Activated CD4-positive, alpha-beta memory T cell treated with anti-CD3 and anti-CD28 coated beads for 36 hours (primary cell): Measurements from ENCODE around the gene TBCD. TPM values are rescaled to one million over a fixed set of nuclear protein-coding genes. Genes with fewer than 3 reads are reported as not detected.

Source experiments
- CTCF ChIA-PET: fragments of 350-600 bp; sonication (Branson Sonifier 250); formaldehyde crosslinking; loops from one replicate; lab custom pipeline; 2021; ENCODE audit warnings: antibody characterized with exemption, inconsistent platforms; lab: Charles Lee
- POLR2A ChIA-PET: fragments of 350-600 bp; sonication (Branson Sonifier 250); formaldehyde crosslinking; loops from one replicate; lab custom pipeline; 2021; ENCODE audit warnings: antibody characterized with exemption; lab: Charles Lee
- DNase-seq: peaks from one replicate; pipeline ENCODE4 v3.0.0-alpha.2; 2020
- H3K27ac Mint-ChIP-seq: one replicate; pipeline ENCODE4 v1.8.0; 2021; ENCODE audit warnings: mixed read lengths
- H3K27me3 Mint-ChIP-seq: one replicate; pipeline ENCODE4 v1.8.0; 2021; ENCODE audit warnings: mixed read lengths
- H3K36me3 Mint-ChIP-seq: one replicate; pipeline ENCODE4 v1.8.0; 2021; ENCODE audit warnings: mixed read lengths
- H3K4me1 Mint-ChIP-seq: one replicate; pipeline ENCODE4 v1.8.0; 2021; ENCODE audit warnings: low read depth, mixed read lengths
- H3K4me3 Mint-ChIP-seq: one replicate; pipeline ENCODE4 v1.8.0; 2021; ENCODE audit warnings: mild to moderate bottlenecking, mixed read lengths
- H3K9me3 Mint-ChIP-seq: one replicate; pipeline ENCODE4 v1.8.0; 2021; ENCODE audit warnings: mixed read lengths
- intact Hi-C: fragments of 100-400 bp; cut with micrococcal nuclease; formaldehyde crosslinking; loops from one replicate; pipeline ENCODE4 v1.15.1; 2023
- total RNA-seq, 2 experiments: library from RNA; stranded (reverse); gene quantifications; one replicate each; pipeline ENCODE4 v1.2.3, GENCODE V29; 2021

The TBCD gene
- total RNA-seq, 2 experiments from 2014 or later: 97.0 to 98.2 TPM

DNA sequence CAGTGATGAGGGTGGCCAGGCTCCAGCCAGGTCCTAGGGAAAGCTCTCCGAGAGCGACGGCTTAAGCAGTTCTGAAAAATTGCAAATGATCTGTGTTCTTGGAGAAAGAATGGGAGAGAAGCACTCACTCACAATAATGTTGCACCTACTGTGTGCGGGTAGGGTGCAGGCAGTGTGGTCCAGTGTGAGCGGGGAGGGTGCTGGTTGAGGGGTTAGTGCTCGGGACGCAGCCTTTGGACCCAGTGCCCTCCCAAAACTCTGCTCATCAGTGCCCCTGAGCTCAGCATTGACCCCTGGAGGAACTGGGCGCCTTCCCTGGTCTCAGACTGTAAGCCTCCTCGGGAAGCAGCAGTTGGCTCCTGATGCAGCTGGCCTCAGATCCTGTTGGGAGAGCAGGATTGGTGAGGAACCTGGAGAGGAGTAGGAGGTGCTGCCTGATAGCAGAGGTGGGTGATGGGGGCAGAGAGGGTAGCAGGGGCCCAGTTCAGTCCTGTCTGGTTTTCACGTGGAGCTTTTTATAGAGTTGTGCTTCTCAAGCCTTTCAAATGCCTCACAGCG, 111.6 kb downstream of the TBCD start:
- DNase-seq: no peak
- Mint-ChIP-seq H3K4me3 (no peak overlapping the region), H3K4me1 (peaks cover 85% of the 10 kb centered on the region), H3K27ac (peak overlapping the region; percentile 85), H3K27me3 (no peaks in the 10 kb centered on the region), H3K36me3 (peaks cover 2% of the 10 kb centered on the region), H3K9me3 (no peaks in the 10 kb centered on the region)
- CTCF ChIA-PET: interaction anchor here (0.6 to 1.5 kb wide), 7 partner anchors 10 to 337 kb away, joined by 3 to 6 read pairs (median 3); no protein-coding TSS in a partner anchor
- POLR2A ChIA-PET: interaction anchor here (1.1 to 1.5 kb wide), 7 partner anchors 13 to 221 kb away, joined by 3 to 8 read pairs (median 4); partner anchors contain the start of gene FN3KRP
- intact Hi-C loops: no loop called here

DNA sequence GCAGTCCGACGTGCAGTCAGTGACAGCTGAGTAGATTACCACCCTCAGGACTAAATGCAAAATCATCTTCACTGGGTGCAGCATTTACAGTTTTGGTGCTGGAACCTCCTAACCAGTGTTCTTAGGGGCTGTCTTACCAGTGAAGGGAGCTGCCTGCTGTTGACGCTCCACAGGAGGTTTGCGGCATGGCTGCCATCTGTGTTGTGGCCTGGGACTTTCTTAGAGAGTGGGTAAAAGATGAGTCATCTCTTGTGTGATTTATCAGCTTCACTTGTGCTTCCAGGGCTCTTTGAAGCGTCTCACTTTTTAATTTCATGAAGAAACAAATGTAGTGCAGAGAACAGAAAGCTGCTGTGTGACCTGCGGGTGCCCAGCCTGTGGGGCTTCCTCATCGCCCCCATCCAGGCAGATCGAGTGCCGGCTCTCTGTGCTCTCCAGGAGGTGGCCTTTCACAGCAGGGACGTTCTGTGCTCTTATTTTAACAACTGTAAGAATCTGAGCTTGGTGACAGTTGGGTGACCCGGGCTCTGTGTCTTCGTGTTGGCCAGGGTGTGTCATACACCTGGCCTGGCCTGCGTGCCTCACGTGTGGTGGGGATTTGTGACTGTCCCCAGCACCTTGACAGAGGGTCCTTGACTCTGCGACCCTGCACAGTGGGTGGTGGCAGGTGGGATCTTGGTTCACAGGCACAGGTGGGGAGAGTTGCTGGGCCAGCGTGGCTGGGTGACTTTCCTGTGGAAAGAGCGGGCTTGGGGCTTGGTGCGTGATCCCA, 112.3 kb downstream of the TBCD start:
- H3K36me3 Mint-ChIP-seq: peaks cover 2% of the 10 kb centered on the region
- H3K4me3 Mint-ChIP-seq: peak overlapping the region; percentile 69
- peak; percentile 95 for DNase-seq
- H3K4me1 Mint-ChIP-seq: peaks cover 83% of the 10 kb centered on the region
- CTCF ChIA-PET: interaction anchor here (0.8 to 1.5 kb wide), 9 partner anchors 11 to 337 kb away, joined by 3 to 6 read pairs (median 3); no protein-coding TSS in a partner anchor
- H3K9me3 Mint-ChIP-seq: no peaks in the 10 kb centered on the region
- POLR2A ChIA-PET: interaction anchor here (1.1 to 1.5 kb wide), 7 partner anchors 12 to 220 kb away, joined by 3 to 8 read pairs (median 4); partner anchors contain the start of gene FN3KRP
- no peaks in the 10 kb centered on the region for H3K27me3 Mint-ChIP-seq
- H3K27ac Mint-ChIP-seq: peak overlapping the region; percentile 85
- intact Hi-C loops: loop anchor here (1.0 kb wide), 3 partner anchors 13 to 29 kb away; no protein-coding TSS in a partner anchor

DNA sequence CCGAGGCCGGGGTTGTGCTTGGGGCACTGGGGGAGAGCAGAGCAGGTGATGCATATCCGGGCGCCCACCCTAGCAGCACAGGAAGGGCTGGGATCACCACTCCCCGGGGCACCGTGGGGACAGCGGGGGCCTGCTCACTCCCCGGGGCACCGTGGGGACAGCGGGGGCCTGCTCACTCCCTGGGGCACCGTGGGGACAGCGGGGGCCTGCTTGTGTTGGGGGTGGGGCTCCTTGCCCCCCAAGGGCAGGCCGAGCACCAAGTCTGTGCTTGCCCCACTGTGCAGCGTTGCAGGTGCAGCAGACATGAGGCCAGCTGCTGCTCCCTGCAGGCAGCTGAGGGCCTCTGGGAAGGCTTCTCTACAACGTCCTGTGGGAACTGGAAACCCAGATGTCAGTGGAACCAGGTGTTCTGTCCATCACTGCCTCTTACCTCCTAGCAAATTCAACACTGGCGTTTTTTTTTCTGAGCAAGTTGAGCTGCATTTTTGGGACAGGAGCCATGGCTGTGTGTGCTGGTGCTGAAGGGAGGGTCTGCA, 112.9 kb downstream of the TBCD start:
- Mint-ChIP-seq H3K27ac (peak overlapping the region; percentile 85), H3K36me3 (peaks cover 2% of the 10 kb centered on the region), H3K27me3 (no peaks in the 10 kb centered on the region), H3K4me1 (peaks cover 77% of the 10 kb centered on the region), H3K4me3 (peak overlapping the region; percentile 69), H3K9me3 (no peaks in the 10 kb centered on the region)
- no peak for DNase-seq
- ChIA-PET CTCF (interaction anchor here (1.0 to 1.2 kb wide), 5 partner anchors 10 to 83 kb away, joined by 3 to 6 read pairs (median 3); no protein-coding TSS in a partner anchor), POLR2A (interaction anchor here (1.1 to 1.5 kb wide), 6 partner anchors 11 to 149 kb away, joined by 3 to 8 read pairs (median 5); partner anchors contain the start of gene FN3KRP)
- intact Hi-C loops: loop anchor here (1.0 kb wide), 3 partner anchors 13 to 29 kb away; no protein-coding TSS in a partner anchor

DNA sequence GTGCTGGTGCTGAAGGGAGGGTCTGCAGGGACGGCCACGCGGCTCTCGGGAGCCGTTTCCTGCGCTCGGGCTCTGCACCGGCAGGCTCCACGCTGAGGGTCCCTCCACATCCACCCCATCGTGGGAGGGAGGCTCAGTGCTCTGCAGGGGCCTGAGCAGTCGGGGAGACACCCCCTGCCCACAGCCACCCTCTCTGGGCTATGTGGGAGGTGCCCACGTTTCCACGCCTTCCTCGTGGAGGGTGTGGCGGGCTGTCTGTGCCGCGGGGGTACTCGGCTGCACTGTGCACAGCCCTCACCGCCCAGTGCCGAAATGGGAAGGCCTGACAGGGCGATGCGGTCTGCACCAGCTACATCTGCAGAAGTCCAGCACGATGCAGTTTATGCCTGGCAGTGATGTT, 113.4 kb downstream of the TBCD start:
- intact Hi-C loops: no loop called here
- H3K9me3 Mint-ChIP-seq: no peaks in the 10 kb centered on the region

GRCh38 chr17:82865774-82866395, 114.0 kb downstream of the TBCD start:
- peak overlapping the region; percentile 28 for H3K27ac Mint-ChIP-seq
- intact Hi-C loops: no loop called here
- ChIA-PET CTCF (no interaction called here), POLR2A (no interaction called here)
- H3K27me3 Mint-ChIP-seq: no peaks in the 10 kb centered on the region
- H3K36me3 Mint-ChIP-seq: peaks cover 10% of the 10 kb centered on the region
- no peaks in the 10 kb centered on the region for H3K9me3 Mint-ChIP-seq
- H3K4me3 Mint-ChIP-seq: no peak overlapping the region
- DNase-seq: no peak
- H3K4me1 Mint-ChIP-seq: peaks cover 74% of the 10 kb centered on the region

More for the DNA sequence above, 113.4 kb downstream of the TBCD start:
- DNase-seq: no peak
- Mint-ChIP-seq H3K4me1 (peaks cover 74% of the 10 kb centered on the region), H3K27ac (no peak overlapping the region), H3K27me3 (no peaks in the 10 kb centered on the region), H3K4me3 (no peak overlapping the region), H3K36me3 (peaks cover 4% of the 10 kb centered on the region)
- CTCF ChIA-PET: interaction anchor here (1.2 kb wide), 1 partner anchor 12 kb away, joined by 3 read pairs; no protein-coding TSS in a partner anchor
- POLR2A ChIA-PET: no interaction called here

DNA sequence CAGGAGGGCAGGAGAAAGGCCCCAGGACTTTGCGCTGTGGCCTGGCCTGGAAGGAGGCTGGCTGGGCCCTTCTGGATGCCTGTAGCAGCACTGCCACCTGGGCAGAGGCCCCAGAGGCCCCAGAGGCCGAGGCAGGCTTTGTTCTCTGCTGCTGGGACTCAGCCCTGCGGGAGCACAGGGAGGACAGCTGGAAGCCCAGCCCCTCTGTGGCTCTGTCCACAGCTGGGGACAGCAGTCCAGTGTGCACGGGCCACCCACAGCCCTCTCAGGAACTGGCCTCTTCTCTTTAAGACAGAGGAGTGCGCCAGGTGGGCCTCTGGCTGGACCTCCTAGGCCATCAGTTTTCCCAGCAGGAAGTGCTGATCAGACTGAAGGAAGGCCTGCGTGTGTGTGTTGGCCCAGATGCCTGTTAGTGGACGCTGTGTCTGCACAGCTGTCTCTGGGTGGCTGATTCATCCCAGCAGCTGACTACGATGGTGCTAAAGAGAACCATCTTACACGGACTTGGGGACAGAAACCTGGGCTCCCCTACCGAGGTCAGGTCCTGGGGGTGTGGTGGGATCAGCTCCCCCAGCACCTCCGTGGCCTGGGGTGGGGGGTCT, 114.8 kb downstream of the TBCD start:
- peaks cover 14% of the 10 kb centered on the region for H3K36me3 Mint-ChIP-seq
- DNase-seq: no peak
- H3K4me1 Mint-ChIP-seq: peaks cover 71% of the 10 kb centered on the region
- intact Hi-C loops: no loop called here
- no peaks in the 10 kb centered on the region for H3K27me3 Mint-ChIP-seq
- ChIA-PET CTCF (no interaction called here), POLR2A (no interaction called here)
- H3K9me3 Mint-ChIP-seq: no peaks in the 10 kb centered on the region
- peak overlapping the region; percentile 67 for H3K27ac Mint-ChIP-seq
- H3K4me3 Mint-ChIP-seq: no peak overlapping the region

- peaks cover 63% of the 10 kb centered on the region for H3K4me1 Mint-ChIP-seq
- intact Hi-C loops: no loop called here
- POLR2A ChIA-PET: no interaction called here
- H3K27me3 Mint-ChIP-seq: no peaks in the 10 kb centered on the region
- DNase-seq: no peak
- no peak overlapping the region for H3K27ac Mint-ChIP-seq
- H3K36me3 Mint-ChIP-seq: peaks cover 16% of the 10 kb centered on the region
- no peaks in the 10 kb centered on the region for H3K9me3 Mint-ChIP-seq
- CTCF ChIA-PET: no interaction called here
- no peak overlapping the region for H3K4me3 Mint-ChIP-seq
These were observed 116.0 kb downstream of the TBCD start for GRCh38 chr17:82867763-82868325.

DNA sequence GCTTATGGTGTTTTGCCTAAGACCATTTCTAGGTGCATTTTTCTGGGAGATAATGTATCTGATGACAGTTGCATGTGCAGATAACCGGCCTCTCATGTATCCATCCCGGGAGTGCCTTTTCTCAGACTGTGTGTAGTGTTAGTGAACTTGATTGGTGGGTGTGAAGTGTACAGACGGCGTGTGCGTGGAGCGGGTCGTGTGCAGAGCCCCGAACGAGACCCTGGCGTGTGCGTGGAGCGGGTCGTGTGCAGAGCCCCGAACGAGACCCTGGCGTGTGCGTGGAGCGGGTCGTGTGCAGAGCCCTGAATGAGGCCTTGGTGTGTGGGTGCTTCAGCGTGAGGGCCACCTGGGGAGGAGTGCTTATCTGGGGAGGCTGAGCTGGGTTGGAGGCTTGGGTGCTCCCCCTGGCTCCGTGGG, 116.9 kb downstream of the TBCD start:
- DNase-seq: no peak
- Mint-ChIP-seq H3K4me3 (no peak overlapping the region), H3K36me3 (peaks cover 16% of the 10 kb centered on the region), H3K27ac (no peak overlapping the region), H3K9me3 (no peaks in the 10 kb centered on the region), H3K27me3 (no peaks in the 10 kb centered on the region), H3K4me1 (peaks cover 54% of the 10 kb centered on the region)
- ChIA-PET CTCF (interaction anchor here (0.9 kb wide), 1 partner anchor 87 kb away, joined by 4 read pairs; no protein-coding TSS in a partner anchor), POLR2A (no interaction called here)
- intact Hi-C loops: no loop called here

DNA sequence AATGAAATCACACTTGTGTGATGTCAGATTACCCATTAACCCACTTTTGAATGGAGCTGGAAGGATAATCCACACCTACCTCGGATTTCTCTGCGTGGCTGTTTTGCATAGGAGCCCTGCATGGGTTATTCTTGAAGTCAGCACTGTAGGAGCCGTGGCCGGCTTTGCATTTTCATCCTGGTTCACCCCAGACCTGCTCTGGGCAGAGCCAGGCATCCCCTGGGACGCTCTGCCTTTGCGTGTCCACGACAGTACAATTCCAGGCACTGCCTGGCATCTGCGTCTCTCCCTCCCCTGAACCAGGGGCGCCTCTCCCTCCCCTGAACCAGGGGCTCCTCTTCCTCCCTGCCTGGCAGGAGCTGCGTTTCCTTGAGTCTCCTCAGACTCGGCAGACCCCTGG, 117.7 kb downstream of the TBCD start:
- ChIA-PET CTCF (interaction anchor here (0.6 to 0.9 kb wide), 2 partner anchors 8 to 87 kb away, joined by 3 to 4 read pairs; no protein-coding TSS in a partner anchor), POLR2A (no interaction called here)
- Mint-ChIP-seq H3K4me3 (no peak overlapping the region), H3K27me3 (no peaks in the 10 kb centered on the region), H3K27ac (no peak overlapping the region), H3K9me3 (no peaks in the 10 kb centered on the region), H3K4me1 (peaks cover 46% of the 10 kb centered on the region), H3K36me3 (peaks cover 15% of the 10 kb centered on the region)
- no peak for DNase-seq
- intact Hi-C loops: no loop called here

GRCh38 chr17:82870091-82870491, 118.2 kb downstream of the TBCD start:
- H3K27ac Mint-ChIP-seq: peak overlapping the region; percentile 60
- no peaks in the 10 kb centered on the region for H3K9me3 Mint-ChIP-seq
- ChIA-PET POLR2A (no interaction called here), CTCF (no interaction called here)
- no peaks in the 10 kb centered on the region for H3K27me3 Mint-ChIP-seq
- H3K36me3 Mint-ChIP-seq: peaks cover 17% of the 10 kb centered on the region
- H3K4me1 Mint-ChIP-seq: peaks cover 43% of the 10 kb centered on the region
- DNase-seq: no peak
- intact Hi-C loops: no loop called here
- H3K4me3 Mint-ChIP-seq: no peak overlapping the region

DNA sequence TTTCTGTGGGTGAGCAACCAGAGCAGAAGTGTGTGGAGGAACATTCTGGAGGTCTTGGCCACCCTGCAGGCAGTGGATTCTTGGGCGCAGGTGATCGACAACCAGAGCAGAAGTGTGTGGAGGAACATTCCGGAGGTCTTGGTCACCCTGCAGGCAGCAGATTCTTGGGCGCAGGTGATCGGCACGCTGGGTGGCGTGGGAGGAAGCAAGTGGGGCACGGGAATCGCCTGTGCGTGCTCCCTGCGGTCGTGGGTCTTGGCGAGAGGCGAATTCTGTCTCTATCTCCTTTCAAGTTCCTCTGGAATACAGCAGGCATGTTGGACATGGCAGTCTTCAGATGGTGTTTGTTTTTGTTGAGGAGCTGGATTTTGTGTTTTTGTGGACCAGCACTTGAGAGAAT, 118.7 kb downstream of the TBCD start:
- Mint-ChIP-seq H3K9me3 (no peaks in the 10 kb centered on the region), H3K36me3 (peaks cover 17% of the 10 kb centered on the region), H3K4me3 (no peak overlapping the region), H3K27me3 (no peaks in the 10 kb centered on the region), H3K27ac (peak overlapping the region; percentile 60), H3K4me1 (peaks cover 42% of the 10 kb centered on the region)
- intact Hi-C loops: no loop called here
- DNase-seq: no peak
- ChIA-PET CTCF (no interaction called here), POLR2A (no interaction called here)
